Fibroblast of the aortic adventitia (primary cell): Measurements from ENCODE around the gene SEPTIN14. TPM values are rescaled to one million over a fixed set of nuclear protein-coding genes. Genes with fewer than 3 reads are reported as not detected.
A peak's percentile ranks its signal among the peaks of the same experiment; 100 is the strongest.
"Not testable (repeated sequence)": the region's sequence is repeated elsewhere in the genome, so short reads cannot be mapped to it uniquely, and the experiment has no call there.

ENCODE experiments used
- DNase-seq: peaks from one replicate; pipeline ENCODE4 v3.0.0-alpha.2; 2010; ENCODE audit warnings: low read depth
- H3K4me3 ChIP-seq: 2 replicates; pipeline ENCODE4 v1.5.1; 2011; ENCODE audit warnings: low read depth, mild to moderate bottlenecking, control low read depth, low read length, moderate library complexity
- total RNA-seq: library from RNA; depleted of rRNA; stranded (reverse); fragments of >200 nt; gene quantifications from 2 replicates; pipeline ENCODE4 v1.2.3, GENCODE V29; 2012; ENCODE audit warnings: low replicate concordance
- TF ChIP-seq, protein P1 (sequence below): IDR thresholded peaks from 2 replicates; pipeline ENCODE4 v1.5.1; 2011; ENCODE audit warnings: mild to moderate bottlenecking, low read length, control low read depth, inconsistent platforms; ENCODE audit not compliant: insufficient read depth

SEPTIN14 gene
- not detected in 2 replicates for total RNA-seq

DNA sequence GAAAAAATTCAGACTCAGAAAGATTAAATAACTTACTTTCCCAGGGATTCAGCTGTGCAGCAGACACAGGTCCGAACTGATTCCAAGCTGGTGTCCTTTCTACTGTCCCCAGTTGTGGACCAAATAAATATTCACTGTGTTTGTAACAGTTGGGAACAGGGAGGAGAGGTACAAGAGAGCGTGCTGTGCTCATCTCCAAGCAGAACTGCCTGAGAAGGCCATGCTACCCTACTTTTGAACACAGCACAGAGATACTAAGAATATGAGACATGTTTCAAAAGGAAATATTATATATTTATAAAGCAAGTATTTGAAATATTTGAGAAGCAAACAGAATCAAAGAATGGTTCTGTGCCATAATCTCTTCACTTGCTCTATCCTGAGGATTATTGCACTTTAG, at the start of gene SEPTIN14:
Gene SEPTIN14 (minus strand): TSS at position 101 of the 400 bp plus-strand sequence. CDS start 756 bp downstream, outside the sequence.
- not testable (repeated sequence) for DNase-seq, H3K4me3 ChIP-seq

- no peak overlapping the region for H3K4me3 ChIP-seq
- DNase-seq: no peak
- TF ChIP-seq, protein P1, sequence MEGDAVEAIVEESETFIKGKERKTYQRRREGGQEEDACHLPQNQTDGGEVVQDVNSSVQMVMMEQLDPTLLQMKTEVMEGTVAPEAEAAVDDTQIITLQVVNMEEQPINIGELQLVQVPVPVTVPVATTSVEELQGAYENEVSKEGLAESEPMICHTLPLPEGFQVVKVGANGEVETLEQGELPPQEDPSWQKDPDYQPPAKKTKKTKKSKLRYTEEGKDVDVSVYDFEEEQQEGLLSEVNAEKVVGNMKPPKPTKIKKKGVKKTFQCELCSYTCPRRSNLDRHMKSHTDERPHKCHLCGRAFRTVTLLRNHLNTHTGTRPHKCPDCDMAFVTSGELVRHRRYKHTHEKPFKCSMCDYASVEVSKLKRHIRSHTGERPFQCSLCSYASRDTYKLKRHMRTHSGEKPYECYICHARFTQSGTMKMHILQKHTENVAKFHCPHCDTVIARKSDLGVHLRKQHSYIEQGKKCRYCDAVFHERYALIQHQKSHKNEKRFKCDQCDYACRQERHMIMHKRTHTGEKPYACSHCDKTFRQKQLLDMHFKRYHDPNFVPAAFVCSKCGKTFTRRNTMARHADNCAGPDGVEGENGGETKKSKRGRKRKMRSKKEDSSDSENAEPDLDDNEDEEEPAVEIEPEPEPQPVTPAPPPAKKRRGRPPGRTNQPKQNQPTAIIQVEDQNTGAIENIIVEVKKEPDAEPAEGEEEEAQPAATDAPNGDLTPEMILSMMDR: no peak
Measured at GRCh38 chr7:55903985-55904759, 41.6 kb upstream of the SEPTIN14 start.

DNA sequence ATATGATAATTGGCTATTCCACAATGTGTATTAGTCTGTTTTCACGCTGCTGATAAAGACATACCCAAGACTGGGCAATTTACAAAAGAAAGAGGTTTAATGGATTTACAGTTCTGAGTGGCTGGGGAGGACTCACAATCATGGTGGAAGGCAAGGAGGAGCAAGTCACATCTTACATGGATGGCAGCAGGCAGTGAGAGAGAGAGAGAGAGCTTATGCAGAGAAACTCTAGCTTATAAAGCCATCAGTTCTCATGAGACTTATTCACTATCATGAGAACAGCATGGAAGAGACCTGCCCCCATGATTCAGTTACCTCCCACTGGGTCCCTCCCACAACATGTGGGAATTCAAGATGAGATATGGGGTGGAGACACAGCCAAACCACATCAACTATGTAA, 38.5 kb upstream of the SEPTIN14 start:
- DNase-seq, H3K4me3 ChIP-seq: not testable (repeated sequence)

DNA sequence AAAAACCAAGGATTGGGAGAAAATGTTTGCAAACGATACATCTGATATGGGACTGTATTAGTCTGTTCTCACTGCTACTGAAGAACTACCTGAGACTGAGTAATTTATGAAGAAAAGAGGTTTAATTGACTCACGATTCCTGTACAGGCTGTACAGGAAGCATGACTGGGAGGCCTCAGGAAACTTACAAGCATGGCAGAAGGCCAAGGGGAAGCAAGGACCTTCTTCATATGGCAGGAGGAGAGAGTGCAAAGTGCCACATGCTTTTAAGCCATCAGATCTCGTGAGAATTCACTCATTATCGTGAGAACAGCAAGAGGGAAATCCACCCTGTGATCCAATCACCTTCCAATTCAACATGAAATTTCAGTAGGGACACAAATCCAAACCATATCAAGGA, 35.7 kb upstream of the SEPTIN14 start:
- TF ChIP-seq, protein P1: no peak
- DNase-seq: no peak
- no peak overlapping the region for H3K4me3 ChIP-seq

DNA sequence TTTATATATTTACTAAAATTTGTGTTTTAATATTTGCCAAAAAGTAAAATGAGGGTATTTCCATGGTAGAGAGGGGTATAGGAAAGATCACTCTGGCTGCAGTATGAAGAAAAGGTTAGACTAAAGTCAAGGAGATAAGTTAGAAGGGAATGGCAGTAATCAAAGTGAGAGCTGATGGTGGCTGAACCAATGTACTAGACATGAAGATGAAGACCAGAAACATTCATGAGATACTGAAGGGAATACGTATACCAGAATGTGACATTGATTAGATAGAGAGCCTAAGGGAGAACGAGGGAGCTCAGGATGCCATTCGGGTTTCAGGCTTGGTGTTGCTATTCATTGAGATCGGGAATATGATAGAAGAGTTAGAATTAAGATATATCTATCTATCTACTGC, 32.5 kb upstream of the SEPTIN14 start:
- TF ChIP-seq, protein P1: no peak
- DNase-seq: no peak
- no peak overlapping the region for H3K4me3 ChIP-seq

- H3K4me3 ChIP-seq: no peak overlapping the region
- DNase-seq: no peak
- TF ChIP-seq, protein P1: no peak
Measured at GRCh38 chr7:55893940-55894339, 31.4 kb upstream of the SEPTIN14 start.

DNA sequence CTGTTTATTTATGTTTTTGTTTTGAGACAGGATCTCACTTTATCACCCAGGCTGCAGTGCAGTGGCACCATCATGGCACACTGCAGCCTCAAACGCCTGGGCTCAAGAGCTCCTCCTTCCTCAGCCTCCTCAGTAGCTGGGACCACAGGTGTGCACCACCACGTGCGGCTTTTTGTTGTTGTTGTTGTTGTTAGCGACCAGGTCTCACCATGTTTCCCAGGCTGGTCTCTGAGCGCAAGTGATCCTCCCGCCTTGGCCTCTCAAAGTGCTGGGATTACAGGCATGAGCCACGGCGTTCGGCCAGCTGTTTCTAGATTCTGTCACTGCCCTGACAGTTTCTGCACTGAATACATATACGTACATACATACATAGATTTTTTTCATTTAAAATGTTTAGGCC, 25.8 kb upstream of the SEPTIN14 start:
- H3K4me3 ChIP-seq: peak overlapping the region; percentile 70
- DNase-seq: not testable (repeated sequence)

DNA sequence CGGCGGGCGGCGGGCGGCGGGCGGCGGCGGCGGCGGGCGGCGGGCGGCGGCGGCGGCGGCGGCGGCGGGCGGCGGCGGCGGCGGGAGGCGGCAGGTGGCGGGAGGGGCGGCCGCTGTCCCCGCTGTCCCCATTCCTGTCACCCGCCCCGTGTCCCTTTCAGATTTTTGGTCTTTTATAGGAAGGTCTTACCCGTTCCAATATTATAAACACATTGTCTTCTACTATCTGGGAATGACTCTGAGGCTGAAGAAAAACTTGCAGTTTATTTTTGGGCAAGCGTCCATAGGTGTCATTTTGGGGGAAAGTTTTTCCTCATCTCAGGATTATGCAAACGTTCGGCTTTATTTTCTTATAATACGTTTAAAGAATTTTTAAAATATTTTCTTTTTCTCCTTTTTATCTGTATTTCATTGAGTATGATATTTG, 25.3 kb upstream of the SEPTIN14 start:
- TF ChIP-seq, protein P1: no peak
- DNase-seq: peak; percentile 3
- peak overlapping the region; percentile 70 for H3K4me3 ChIP-seq
